GM12878 (cell line): ENCODE results near the gene CDC42BPB. TPM values are rescaled to one million over a fixed set of nuclear protein-coding genes. Genes with fewer than 3 reads are reported as not detected.

Experiments
- ATAC-seq: fragments of 200-7000 bp; cut with Tn5 transposase; 3 replicates; pipeline ENCODE4 v1.9.1; 2020; ENCODE audit warnings: mild to moderate bottlenecking, moderate library complexity
- BruUV-seq: library from RNA; stranded (reverse); fragments of 400-500 nt; replicated peaks from 2 replicates; lab custom pipeline; 2021; lab: Mats Ljungman, UMichigan
- CTCF ChIA-PET: fragments of 300-600 bp; sonication (Branson Sonifier 250); formaldehyde crosslinking; extraction: SDS; loops from one replicate; lab custom pipeline; 2021; ENCODE audit warnings: inconsistent platforms; lab: Yijun Ruan, JAX
- POLR2A ChIA-PET: fragments of 350-600 bp; formaldehyde crosslinking; extraction: SDS; loops from one replicate; lab custom pipeline; 2021; ENCODE audit warnings: inconsistent platforms; lab: Charles Lee
- RAD21 ChIA-PET: fragments of 300-600 bp; sonication (Branson Sonifier 250); formaldehyde crosslinking; loops from one replicate; lab custom pipeline; 2023; ENCODE audit warnings: antibody characterized with exemption; ENCODE audit not compliant: unreplicated experiment; lab: Charles Lee
- SMC1A ChIA-PET: fragments of 300-600 bp; sonication (Branson Sonifier 250); formaldehyde crosslinking; loops from one replicate; lab custom pipeline; 2023; ENCODE audit not compliant: unreplicated experiment, uncharacterized antibody; lab: Charles Lee
- DNase-seq: peaks from one replicate; pipeline ENCODE4 v3.0.0-alpha.2; 2011; ENCODE audit warnings: low read depth, low spot score
- FAIRE-seq: peaks from 3 replicates; lab custom pipeline; 2011; peaks lifted over from hg19 to GRCh38; lab: Jason Lieb, UNC
- H2AFZ ChIP-seq: 2 replicates; pipeline ENCODE4 v1.6.0; 2011; ENCODE audit warnings: low read depth, low read length, control low read depth; ENCODE audit not compliant: control insufficient read depth
- H3K27ac ChIP-seq: 2 replicates; pipeline ENCODE4 v1.5.1; 2011; ENCODE audit warnings: control low read depth; ENCODE audit not compliant: control insufficient read depth, insufficient read depth
- H3K27me3 ChIP-seq, 2 experiments: replicated peaks in 1 of 2; 2 replicates each; pipeline versions ENCODE4 v1.6.0 to v1.6.1; 2011; ENCODE audit warnings: low read length in 1 of 2; ENCODE audit not compliant: control insufficient read depth in 2 of 2, insufficient read depth in 2 of 2
- H3K36me3 ChIP-seq, 2 experiments: 2 replicates each; pipeline ENCODE4 v1.5.1; 2011; ENCODE audit warnings: low read length in 1 of 2; ENCODE audit not compliant: control insufficient read depth in 2 of 2, insufficient read depth in 2 of 2
- H3K4me1 ChIP-seq: 2 replicates; pipeline ENCODE4 v1.6.1; 2011; ENCODE audit warnings: mild to moderate bottlenecking, low read length, moderate library complexity, mixed read lengths; ENCODE audit not compliant: control insufficient read depth, insufficient read depth
- H3K4me2 ChIP-seq: 2 replicates; pipeline ENCODE4 v1.6.0; 2011; ENCODE audit warnings: control low read depth; ENCODE audit not compliant: control insufficient read depth, insufficient read depth
- H3K4me3 ChIP-seq: fragments of 200-600 bp; sonication (generic); 2 replicates; pipeline ENCODE4 v1.5.1; 2016
- H3K79me2 ChIP-seq: 2 replicates; pipeline ENCODE4 v1.6.0; 2011; ENCODE audit warnings: low read length; ENCODE audit not compliant: control insufficient read depth, insufficient read depth
- H3K9ac ChIP-seq: 2 replicates; pipeline ENCODE4 v1.8.0; 2011; ENCODE audit warnings: low read length, control low read depth, mixed read lengths; ENCODE audit not compliant: control insufficient read depth, insufficient read depth
- H3K9me3 ChIP-seq: replicated peaks from 3 replicates; pipeline ENCODE4 v1.5.1; 2011; ENCODE audit warnings: mild to moderate bottlenecking, low read length; ENCODE audit not compliant: control insufficient read depth, insufficient read depth
- H4K20me1 ChIP-seq: 2 replicates; pipeline ENCODE4 v1.6.0; 2011; ENCODE audit not compliant: control insufficient read depth, insufficient read depth
- EGR1 ChIP-seq, 2 experiments: IDR thresholded peaks; 1 replicate in 1 of 2; 2 replicates in 1 of 2; pipeline ENCODE4 v1.6.1; 2011 to 2012; ENCODE audit warnings: low read depth in 2 of 2, low read length in 2 of 2, borderline replicate concordance in 1 of 2, mild to moderate bottlenecking in 1 of 2, moderate library complexity in 1 of 2
- HDAC6 ChIP-seq: fragments of 200-600 bp; sonication (generic); IDR thresholded peaks from one replicate; pipeline ENCODE4 v1.8.0; 2017; ENCODE audit warnings: antibody characterized with exemption; ENCODE audit not compliant: unreplicated experiment
- IKZF2 ChIP-seq, 2 experiments: fragments of 450-650 bp; IDR thresholded peaks; 2 replicates each; pipeline ENCODE4 v1.6.1; 2017; ENCODE audit warnings: mild to moderate bottlenecking in 2 of 2, moderate library complexity in 2 of 2
- NR2F1 ChIP-seq: fragments of 450-650 bp; conservative IDR thresholded peaks from 2 replicates; pipeline ENCODE4 v1.6.1; 2017; ENCODE audit warnings: mild to moderate bottlenecking
- NRF1 ChIP-seq: conservative IDR thresholded peaks from 2 replicates; pipeline ENCODE4 v1.6.1; 2011; ENCODE audit warnings: mild to moderate bottlenecking, low read depth, low read length, improper control_type of control experiment
- RB1 ChIP-seq: fragments of 450-650 bp; formaldehyde crosslinking; IDR thresholded peaks from 2 replicates; pipeline ENCODE4 v1.6.1; 2017; ENCODE audit warnings: mild to moderate bottlenecking, borderline replicate concordance
- RCOR1 ChIP-seq: conservative IDR thresholded peaks from 2 replicates; pipeline ENCODE4 v1.6.1; 2012; ENCODE audit warnings: low read depth, low read length, improper control_type of control experiment
- SMARCA5 ChIP-seq: fragments of 450-650 bp; IDR thresholded peaks from 2 replicates; pipeline ENCODE4 v1.6.1; 2017; ENCODE audit warnings: mild to moderate bottlenecking
- STAT1 ChIP-seq: fragments of 450-650 bp; conservative IDR thresholded peaks from 2 replicates; pipeline ENCODE4 v1.6.1; 2014; ENCODE audit warnings: antibody characterized with exemption, mild to moderate bottlenecking
- SUZ12 ChIP-seq: fragments of 200-600 bp; sonication (generic); IDR thresholded peaks from one replicate; pipeline ENCODE4 v1.6.1; 2018; ENCODE audit warnings: antibody characterized with exemption, mild to moderate bottlenecking; ENCODE audit not compliant: unreplicated experiment
- ZBED1 ChIP-seq: IDR thresholded peaks from 2 replicates; pipeline ENCODE4 v1.6.1; 2016; ENCODE audit warnings: borderline replicate concordance
- whole genome bisulfite sequencing: methylation state at CpG from one replicate; pipeline ENCODE4 v1.1.6; 2016; ENCODE audit warnings: low lambda C conversion rate; ENCODE audit not compliant: insufficient replicate concordance, insufficient coverage; ENCODE audit errors: missing lambda C conversion rate; 5-methylcytosine and 5-hydroxymethylcytosine counted together
- in situ Hi-C: fragments of 300-500 bp; cut with MboI; formaldehyde crosslinking; loops from 9 replicates; pipeline ENCODE4 v1.14.3; 2018; ENCODE audit warnings: mixed read lengths
- intact Hi-C: fragments of 100-400 bp; cut with micrococcal nuclease; formaldehyde crosslinking; loops from one replicate; pipeline ENCODE4 v1.14.2; 2022; ENCODE audit not compliant: unreplicated experiment
- polyA plus RNA-seq, 11 experiments: library from polyadenylated mRNA; depleted of rRNA in 4 of 11; unstranded in 6 of 11; stranded (reverse) in 5 of 11; fragments of >200 nt; fragmentation: Nextera tagmentation in 4 of 11; fragmentation: Illumina TruSeq in 1 of 11; extraction: Ambion mirVana in 4 of 11; extraction: Trizol in 1 of 11; gene quantifications; 1 replicate in 1 of 11; 2 replicates in 10 of 11; pipeline versions ENCODE4 v1.2.1 to v1.2.3, GENCODE V29; 2011 to 2016; ENCODE audit warnings: inconsistent platforms in 2 of 11, missing spikeins in 2 of 11, low read depth in 1 of 11
- total RNA-seq, 4 experiments: library from RNA; depleted of rRNA in 3 of 4; stranded (reverse); fragments of >200 nt in 3 of 4; fragmentation: Illumina TruSeq in 1 of 4; extraction: Trizol in 1 of 4; gene quantifications; 2 replicates each; pipeline versions ENCODE4 v1.2.1 to v1.2.3, GENCODE V29; 2013 to 2021
- TF ChIP-seq, protein P1 (sequence below): IDR thresholded peaks from 2 replicates; pipeline ENCODE4 v1.6.1; 2011; ENCODE audit warnings: low read depth, low read length, improper control_type of control experiment, borderline replicate concordance
- TF ChIP-seq, protein P2 (sequence below): IDR thresholded peaks from 2 replicates; pipeline ENCODE4 v1.6.1; 2011; ENCODE audit warnings: low read depth, mild to moderate bottlenecking, low read length, moderate library complexity, borderline replicate concordance; ENCODE audit errors: extremely low read depth
- TF ChIP-seq, protein P3 (sequence below): fragments of 450-650 bp; formaldehyde crosslinking; IDR thresholded peaks from 2 replicates; pipeline ENCODE4 v1.4.0; 2022; ENCODE audit warnings: mild to moderate bottlenecking, moderate library complexity
- TF ChIP-seq, protein P4 (sequence below): fragments of 450-650 bp; IDR thresholded peaks from 2 replicates; pipeline ENCODE4 v1.6.1; 2018; ENCODE audit warnings: borderline replicate concordance, mild to moderate bottlenecking; ENCODE audit not compliant: partially characterized antibody

Gene CDC42BPB
- total and polyA plus RNA-seq, 10 of the 15 experiments (the other 5 are each of a cell fraction or from before 2014, with no cell fraction given): 0.42 to 22.1 (median 13.3) TPM

DNA sequence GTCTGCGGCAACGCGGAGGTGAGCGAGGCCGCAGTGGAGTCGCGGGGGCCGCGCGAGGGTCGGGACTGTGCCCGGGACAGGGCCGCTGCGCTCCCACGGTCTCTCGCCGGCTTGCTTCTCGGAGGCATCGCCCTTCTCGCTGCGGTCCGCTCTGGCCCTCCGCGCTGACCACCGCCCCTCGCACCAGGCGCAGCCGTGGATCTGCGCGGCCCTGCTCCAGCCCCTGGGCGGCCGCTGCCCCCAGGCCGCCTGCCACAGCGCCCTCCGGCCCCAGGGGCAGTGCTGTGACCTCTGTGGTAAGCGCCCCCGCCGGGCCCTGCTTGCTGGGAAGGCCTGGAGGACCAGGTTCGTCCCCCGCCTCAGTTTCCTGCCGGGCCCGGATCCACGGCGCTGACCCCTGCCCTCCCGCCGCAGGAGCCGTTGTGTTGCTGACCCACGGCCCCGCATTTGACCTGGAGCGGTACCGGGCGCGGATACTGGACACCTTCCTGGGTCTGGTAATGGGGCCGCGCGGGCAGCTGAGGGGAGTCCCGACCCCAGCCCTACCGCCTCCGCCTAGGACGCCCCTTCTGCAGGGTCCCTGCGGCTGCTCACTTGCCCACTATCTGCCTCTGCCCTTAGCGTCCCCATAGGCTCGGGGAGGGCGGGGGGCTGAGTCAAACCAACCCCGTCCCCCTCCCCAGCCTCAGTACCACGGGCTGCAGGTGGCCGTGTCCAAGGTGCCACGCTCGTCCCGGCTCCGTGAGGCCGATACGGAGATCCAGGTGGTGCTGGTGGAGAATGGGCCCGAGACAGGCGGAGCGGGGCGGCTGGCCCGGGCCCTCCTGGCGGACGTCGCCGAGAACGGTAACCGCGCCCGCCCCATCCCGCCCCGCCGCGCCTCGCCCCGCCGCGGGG is 127.9 kb downstream of the CDC42BPB start:
- no peaks in the 10 kb centered on the region for H4K20me1 ChIP-seq
- BruUV-seq: no TSS peak
- 25% methylated on average over 66 of the region's 94 CpGs for WGBS
- H3K9me3 ChIP-seq: no peaks in the 10 kb centered on the region
- no peaks in the 10 kb centered on the region for H3K79me2 ChIP-seq
- no peak for DNase-seq
- SMC1A ChIA-PET: no interaction called here
- peaks cover 24% of the 10 kb centered on the region for H3K4me1 ChIP-seq
- H3K9ac ChIP-seq: no peak overlapping the region
- ATAC-seq: no peak
- H3K4me3 ChIP-seq: no peak overlapping the region
- H3K27ac ChIP-seq: no peak overlapping the region
- FAIRE-seq: no peak
- H3K4me2 ChIP-seq: peak overlapping the region; percentile 93; the same call in 1 of the 2 replicates
- H3K36me3 ChIP-seq: peaks cover 0 to 1% of the 10 kb centered on the region in 2 experiments; a peak in 1 of 4 replicates
- H2AFZ ChIP-seq: no peak overlapping the region
- RAD21 ChIA-PET: no interaction called here
- intact Hi-C loops: no loop called here
- in situ Hi-C loops: no loop called here
- CTCF ChIA-PET: no interaction called here
- peaks cover 7 to 10% of the 10 kb centered on the region in 2 experiments for H3K27me3 ChIP-seq
- TF ChIP-seq SMARCA5: no peak
- TF ChIP-seq, protein P1, sequence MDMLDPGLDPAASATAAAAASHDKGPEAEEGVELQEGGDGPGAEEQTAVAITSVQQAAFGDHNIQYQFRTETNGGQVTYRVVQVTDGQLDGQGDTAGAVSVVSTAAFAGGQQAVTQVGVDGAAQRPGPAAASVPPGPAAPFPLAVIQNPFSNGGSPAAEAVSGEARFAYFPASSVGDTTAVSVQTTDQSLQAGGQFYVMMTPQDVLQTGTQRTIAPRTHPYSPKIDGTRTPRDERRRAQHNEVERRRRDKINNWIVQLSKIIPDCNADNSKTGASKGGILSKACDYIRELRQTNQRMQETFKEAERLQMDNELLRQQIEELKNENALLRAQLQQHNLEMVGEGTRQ: no peak
- TF ChIP-seq EGR1 (IDR thresholded peaks at IDR 0.05; ENCODE audit: borderline replicate concordance in 1 of 2, low read depth in 2 of 2, low read length in 2 of 2): no peak
- TF ChIP-seq IKZF2 (IDR thresholded peaks at IDR 0.05): no peak
- no peak for TF ChIP-seq NRF1
- TF ChIP-seq, protein P2, sequence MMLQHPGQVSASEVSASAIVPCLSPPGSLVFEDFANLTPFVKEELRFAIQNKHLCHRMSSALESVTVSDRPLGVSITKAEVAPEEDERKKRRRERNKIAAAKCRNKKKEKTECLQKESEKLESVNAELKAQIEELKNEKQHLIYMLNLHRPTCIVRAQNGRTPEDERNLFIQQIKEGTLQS: no peak
- no peak for TF ChIP-seq RCOR1
- TF ChIP-seq, protein P3, sequence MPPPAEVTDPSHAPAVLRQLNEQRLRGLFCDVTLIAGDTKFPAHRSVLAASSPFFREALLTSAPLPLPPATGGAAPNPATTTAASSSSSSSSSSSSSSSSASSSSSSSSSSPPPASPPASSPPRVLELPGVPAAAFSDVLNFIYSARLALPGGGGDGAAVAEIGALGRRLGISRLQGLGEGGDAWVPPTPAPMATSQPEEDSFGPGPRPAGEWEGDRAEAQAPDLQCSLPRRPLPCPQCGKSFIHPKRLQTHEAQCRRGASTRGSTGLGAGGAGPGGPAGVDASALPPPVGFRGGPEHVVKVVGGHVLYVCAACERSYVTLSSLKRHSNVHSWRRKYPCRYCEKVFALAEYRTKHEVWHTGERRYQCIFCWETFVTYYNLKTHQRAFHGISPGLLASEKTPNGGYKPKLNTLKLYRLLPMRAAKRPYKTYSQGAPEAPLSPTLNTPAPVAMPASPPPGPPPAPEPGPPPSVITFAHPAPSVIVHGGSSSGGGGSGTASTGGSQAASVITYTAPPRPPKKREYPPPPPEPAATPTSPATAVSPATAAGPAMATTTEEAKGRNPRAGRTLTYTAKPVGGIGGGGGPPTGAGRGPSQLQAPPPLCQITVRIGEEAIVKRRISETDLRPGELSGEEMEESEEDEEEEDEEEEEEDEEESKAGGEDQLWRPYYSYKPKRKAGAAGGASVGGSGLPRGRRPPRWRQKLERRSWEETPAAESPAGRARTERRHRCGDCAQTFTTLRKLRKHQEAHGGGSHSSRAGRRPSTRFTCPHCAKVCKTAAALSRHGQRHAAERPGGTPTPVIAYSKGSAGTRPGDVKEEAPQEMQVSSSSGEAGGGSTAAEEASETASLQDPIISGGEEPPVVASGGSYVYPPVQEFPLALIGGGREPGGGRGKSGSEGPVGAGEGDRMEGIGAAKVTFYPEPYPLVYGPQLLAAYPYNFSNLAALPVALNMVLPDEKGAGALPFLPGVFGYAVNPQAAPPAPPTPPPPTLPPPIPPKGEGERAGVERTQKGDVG: no peak
- TF ChIP-seq NR2F1: peak; percentile 57; the same call in 1 of the 2 replicates
- peak; percentile 17 for TF ChIP-seq SUZ12
- TF ChIP-seq ZBED1: no peak
- TF ChIP-seq RB1: no peak
- no peak for TF ChIP-seq STAT1
- no peak for TF ChIP-seq HDAC6
- TF ChIP-seq, protein P4, sequence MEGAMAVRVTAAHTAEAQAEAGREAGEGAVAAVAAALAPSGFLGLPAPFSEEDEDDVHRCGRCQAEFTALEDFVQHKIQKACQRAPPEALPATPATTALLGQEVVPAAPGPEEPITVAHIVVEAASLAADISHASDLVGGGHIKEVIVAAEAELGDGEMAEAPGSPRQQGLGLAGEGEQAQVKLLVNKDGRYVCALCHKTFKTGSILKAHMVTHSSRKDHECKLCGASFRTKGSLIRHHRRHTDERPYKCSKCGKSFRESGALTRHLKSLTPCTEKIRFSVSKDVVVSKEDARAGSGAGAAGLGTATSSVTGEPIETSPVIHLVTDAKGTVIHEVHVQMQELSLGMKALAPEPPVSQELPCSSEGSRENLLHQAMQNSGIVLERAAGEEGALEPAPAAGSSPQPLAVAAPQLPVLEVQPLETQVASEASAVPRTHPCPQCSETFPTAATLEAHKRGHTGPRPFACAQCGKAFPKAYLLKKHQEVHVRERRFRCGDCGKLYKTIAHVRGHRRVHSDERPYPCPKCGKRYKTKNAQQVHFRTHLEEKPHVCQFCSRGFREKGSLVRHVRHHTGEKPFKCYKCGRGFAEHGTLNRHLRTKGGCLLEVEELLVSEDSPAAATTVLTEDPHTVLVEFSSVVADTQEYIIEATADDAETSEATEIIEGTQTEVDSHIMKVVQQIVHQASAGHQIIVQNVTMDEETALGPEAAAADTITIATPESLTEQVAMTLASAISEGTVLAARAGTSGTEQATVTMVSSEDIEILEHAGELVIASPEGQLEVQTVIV: no peak
- POLR2A ChIA-PET: no interaction called here
